HG03520 (cell line): ENCODE measurements around the gene UBXN4.
"Not testable (repeated sequence)": the region's sequence is repeated elsewhere in the genome, so short reads cannot be mapped to it uniquely, and the experiment has no call there.

ENCODE experiments used
- ATAC-seq: cut with Tn5 transposase; IDR thresholded peaks from one replicate; pipeline ENCODE4 v1.9.1; 2021; ENCODE audit warnings: mild to moderate bottlenecking, moderate library complexity; ENCODE audit not compliant: unreplicated experiment

Gene UBXN4

GRCh38 chr2:135802350-135802749 lies 60.7 kb downstream of the UBXN4 start:
- no peak for ATAC-seq

GRCh38 chr2:135803278-135803677 lies 61.6 kb downstream of the UBXN4 start:
- no peak for ATAC-seq

- not testable (repeated sequence) for ATAC-seq
Observed at GRCh38 chr2:135807874-135808273, 66.2 kb downstream of the UBXN4 start.

- no peak for ATAC-seq
Observed at GRCh38 chr2:135812907-135813511, 71.4 kb downstream of the UBXN4 start.

- no peak for ATAC-seq
Observed at GRCh38 chr2:135815269-135815668, 73.6 kb downstream of the UBXN4 start.

GRCh38 chr2:135817466-135817865 lies 75.8 kb downstream of the UBXN4 start:
- no peak for ATAC-seq

- ATAC-seq, result no peak
Observed at GRCh38 chr2:135817951-135818350, 76.3 kb downstream of the UBXN4 start.

GRCh38 chr2:135818937-135819610 lies 77.4 kb downstream of the UBXN4 start:
- ATAC-seq, result no peak

- ATAC-seq, result peak; percentile 88
Observed at GRCh38 chr2:135820003-135820618, 78.5 kb downstream of the UBXN4 start.

- no peak for ATAC-seq
Observed at GRCh38 chr2:135821190-135821589, 79.5 kb downstream of the UBXN4 start.

- ATAC-seq, result no peak
Observed at GRCh38 chr2:135822855-135823254, 81.2 kb downstream of the UBXN4 start.

GRCh38 chr2:135825131-135825530 lies 83.5 kb downstream of the UBXN4 start:
- no peak for ATAC-seq

- no peak for ATAC-seq
Observed at GRCh38 chr2:135825550-135826176, 84.0 kb downstream of the UBXN4 start.

GRCh38 chr2:135826544-135826943 lies 84.9 kb downstream of the UBXN4 start:
- ATAC-seq, result no peak

GRCh38 chr2:135829378-135830135 lies 87.9 kb downstream of the UBXN4 start:
- no peak for ATAC-seq

- ATAC-seq, result no peak
Observed at GRCh38 chr2:135831180-135831812, 89.6 kb downstream of the UBXN4 start.

GRCh38 chr2:135832891-135833290 lies 91.2 kb downstream of the UBXN4 start:
- ATAC-seq, result no peak
